HepG2 (cell line): ENCODE results near the gene RUVBL2. TPM values are rescaled to one million over a fixed set of nuclear protein-coding genes. Genes with fewer than 3 reads are reported as not detected.
A peak's percentile ranks its signal among the peaks of the same experiment; 100 is the strongest.

Source experiments
- ERF ChIP-seq: IDR thresholded peaks from 2 replicates; pipeline ENCODE4 v1.6.1; 2018; ENCODE audit warnings: missing biosample characterization, missing genetic modification reagents
- FOXP4 ChIP-seq: sonication (generic); formaldehyde crosslinking; IDR thresholded peaks from 2 replicates; pipeline ENCODE4 v1.4.0; 2020; ENCODE audit warnings: missing genetic modification reagents
- GLI4 ChIP-seq: sonication (generic); formaldehyde crosslinking; IDR thresholded peaks from 2 replicates; pipeline ENCODE4 v1.5.1; 2020; ENCODE audit warnings: missing genetic modification reagents, mild to moderate bottlenecking, moderate library complexity, borderline replicate concordance
- HHEX ChIP-seq: IDR thresholded peaks from 2 replicates; pipeline ENCODE4 v1.6.1; 2016; ENCODE audit warnings: control low read depth
- HMGA1 ChIP-seq: sonication (generic); formaldehyde crosslinking; conservative IDR thresholded peaks from 2 replicates; pipeline ENCODE4 v1.4.0; 2020; ENCODE audit warnings: missing genetic modification reagents
- KIAA2018 ChIP-seq: sonication (generic); formaldehyde crosslinking; IDR thresholded peaks from 2 replicates; pipeline ENCODE4 v1.5.0; 2020; ENCODE audit warnings: mild to moderate bottlenecking, missing genetic modification reagents, borderline replicate concordance
- NFKB2 ChIP-seq: sonication (generic); formaldehyde crosslinking; IDR thresholded peaks from 2 replicates; pipeline ENCODE4 v1.4.0; 2020; ENCODE audit warnings: missing genetic modification reagents, borderline replicate concordance
- RNF219 ChIP-seq: sonication (generic); formaldehyde crosslinking; IDR thresholded peaks from 2 replicates; pipeline ENCODE4 v1.5.0; 2020; ENCODE audit warnings: mild to moderate bottlenecking, missing genetic modification reagents
- SMARCC2 ChIP-seq: fragments of 450-650 bp; IDR thresholded peaks from 2 replicates; pipeline ENCODE4 v1.6.1; 2017; ENCODE audit warnings: antibody characterized with exemption, mild to moderate bottlenecking
- SNAPC2 ChIP-seq: sonication (generic); formaldehyde crosslinking; IDR thresholded peaks from 2 replicates; pipeline ENCODE4 v1.8.1; 2022; ENCODE audit warnings: mild to moderate bottlenecking, missing genetic modification reagents
- ZBTB7A ChIP-seq: sonication (generic); formaldehyde crosslinking; IDR thresholded peaks from 2 replicates; pipeline ENCODE4 v1.8.0; 2022; ENCODE audit warnings: mild to moderate bottlenecking, missing genetic modification reagents
- ZMAT5 ChIP-seq: sonication (generic); formaldehyde crosslinking; IDR thresholded peaks from 2 replicates; pipeline ENCODE4 v1.5.0; 2020; ENCODE audit warnings: mild to moderate bottlenecking, low read depth, missing genetic modification reagents, borderline replicate concordance
- ZNF382 ChIP-seq: sonication (generic); formaldehyde crosslinking; IDR thresholded peaks from 2 replicates; pipeline ENCODE4 v1.5.0; 2020; ENCODE audit warnings: missing genetic modification reagents, mild to moderate bottlenecking, borderline replicate concordance
- ZNF496 ChIP-seq: sonication (generic); formaldehyde crosslinking; IDR thresholded peaks from 2 replicates; pipeline ENCODE4 v1.8.1; 2023; ENCODE audit warnings: mild to moderate bottlenecking, moderate library complexity, missing genetic modification reagents; ENCODE audit not compliant: insufficient replicate concordance
- ZNF607 ChIP-seq: sonication (generic); formaldehyde crosslinking; IDR thresholded peaks from 2 replicates; pipeline ENCODE4 v1.5.1; 2020; ENCODE audit warnings: missing genetic modification reagents, mild to moderate bottlenecking, borderline replicate concordance
- ZNF747 ChIP-seq: sonication (generic); formaldehyde crosslinking; IDR thresholded peaks from 2 replicates; pipeline ENCODE4 v1.8.1; 2023; ENCODE audit warnings: missing genetic modification reagents, mild to moderate bottlenecking, borderline replicate concordance
- polyA plus RNA-seq, 8 experiments: library from polyadenylated mRNA; depleted of rRNA in 3 of 8; stranded (reverse) in 7 of 8; unstranded in 1 of 8; fragments of >200 nt; fragmentation: Illumina TruSeq in 4 of 8; extraction: Trizol in 4 of 8; gene quantifications; 2 replicates each; pipeline versions ENCODE4 v1.2.1 to v1.2.3, GENCODE V29; 2011 to 2016; ENCODE audit warnings: low read depth in 4 of 8, missing spikeins in 1 of 8, mixed read lengths in 1 of 8; ENCODE audit not compliant: insufficient read depth in 1 of 8
- total RNA-seq, 5 experiments: library from RNA; depleted of rRNA; stranded (reverse); fragments of >200 nt; fragmentation: Illumina TruSeq; extraction: Trizol; gene quantifications; 2 replicates each; pipeline ENCODE4 v1.2.3, GENCODE V29; 2016; ENCODE audit warnings: low read depth in 1 of 5

RUVBL2 gene
- total and polyA plus RNA-seq, 2 of the 13 experiments (the other 11 are each of a cell fraction or from before 2014, with no cell fraction given): 120 to 122 TPM

GRCh38 chr19:48993175-48994034 lies at the start of gene RUVBL2, which contains the start of gene GYS1 (continued):
- TF ChIP-seq FOXP4 (peak; percentile 39; the same call in 1 of the 2 replicates), NFKB2 (CRISPR knock-in tag) (no peak), ZNF607 (peak; percentile 59), HHEX (CRISPR knock-in tag) (no peak), ZBTB7A (CRISPR knock-in tag) (no peak), ZNF747 (CRISPR knock-in tag) (no peak; the same call in 1 of the 2 replicates), ZNF496 (CRISPR knock-in tag) (no peak), ZNF382 (CRISPR knock-in tag) (no peak), GLI4 (CRISPR knock-in tag) (no peak; the same call in 1 of the 2 replicates), HMGA1 (no peak), SMARCC2 (no peak), RNF219 (CRISPR knock-in tag) (no peak), ZMAT5 (CRISPR knock-in tag) (no peak), ERF (CRISPR knock-in tag) (peak; percentile 72; the same call in 1 of the 2 replicates), SNAPC2 (CRISPR knock-in tag) (peak; percentile 45; the same call in 1 of the 2 replicates), KIAA2018 (CRISPR knock-in tag) (no peak)
